A549 (cell line): ENCODE measurements around the gene RTP2.

Experiments
- BHLHE40 ChIP-seq: IDR thresholded peaks from 2 replicates; pipeline ENCODE4 v1.6.1; 2012; ENCODE audit warnings: low read depth, low read length, inconsistent platforms
- CBX2 ChIP-seq: fragments of 200-600 bp; sonication (generic); IDR thresholded peaks from 2 replicates; pipeline ENCODE4 v1.6.1; 2016; ENCODE audit warnings: low read depth, mild to moderate bottlenecking, borderline replicate concordance
- HOXA7 ChIP-seq: fragments of 250-450 bp; sonication (Bioruptor Pico); IDR thresholded peaks from 2 replicates; pipeline ENCODE4 v1.5.0; 2020; ENCODE audit warnings: mild to moderate bottlenecking, moderate library complexity
- MYC ChIP-seq: IDR thresholded peaks from 2 replicates; pipeline ENCODE4 v1.6.1; 2012; ENCODE audit warnings: mild to moderate bottlenecking, inconsistent platforms, low read length, improper control_type of control experiment, borderline replicate concordance
- POLR2A ChIP-seq: IDR thresholded peaks from 2 replicates; pipeline ENCODE4 v1.6.1; 2012; ENCODE audit warnings: mild to moderate bottlenecking, low read length
- ZSCAN20 ChIP-seq: fragments of 250-450 bp; sonication (Bioruptor Pico); IDR thresholded peaks from 2 replicates; pipeline ENCODE4 v1.8.0; 2022; ENCODE audit warnings: mild to moderate bottlenecking, moderate library complexity
- TF ChIP-seq, protein P1 (sequence below): fragments of 250-450 bp; sonication (Bioruptor Pico); IDR thresholded peaks from 2 replicates; pipeline ENCODE4 v1.5.0; 2021; ENCODE audit warnings: mild to moderate bottlenecking, moderate library complexity, borderline replicate concordance
- TF ChIP-seq, protein P2 (sequence below): fragments of >200 bp; sonication (Bioruptor Twin); formaldehyde crosslinking; IDR thresholded peaks from 3 replicates; pipeline ENCODE4 v1.6.1; 2016
- TF ChIP-seq, protein P3 (sequence below): fragments of >200 bp; sonication (Bioruptor Twin); formaldehyde crosslinking; IDR thresholded peaks from 3 replicates; pipeline ENCODE4 v1.5.1; 2016
- TF ChIP-seq, protein P4 (sequence below): fragments of 200-600 bp; sonication (generic); IDR thresholded peaks from 2 replicates; pipeline ENCODE4 v1.6.1; 2016; ENCODE audit warnings: antibody characterized with exemption, mild to moderate bottlenecking, moderate library complexity

DNA sequence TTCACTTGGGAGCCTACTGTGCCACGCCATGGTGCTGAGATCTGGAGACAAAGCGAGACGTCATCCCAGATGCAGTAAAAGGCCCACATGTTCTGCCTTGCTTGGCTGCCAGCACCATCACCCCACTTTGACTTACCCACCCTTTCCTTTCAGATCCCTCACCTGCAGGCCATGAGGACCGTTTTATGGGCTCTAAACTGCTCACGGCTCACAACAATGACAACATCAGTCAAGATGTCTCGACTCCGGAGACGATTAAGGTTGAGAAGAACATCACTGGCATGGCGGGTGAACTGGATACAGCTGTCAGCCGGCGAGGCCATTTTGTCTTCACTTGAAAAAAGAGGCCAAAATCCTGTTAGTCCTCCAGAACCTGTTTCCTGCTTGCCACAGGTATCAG, 31.0 kb upstream of the RTP2 start:
- TF ChIP-seq HOXA7 (CRISPR knock-in tag) = no peak
- TF ChIP-seq, protein P1, sequence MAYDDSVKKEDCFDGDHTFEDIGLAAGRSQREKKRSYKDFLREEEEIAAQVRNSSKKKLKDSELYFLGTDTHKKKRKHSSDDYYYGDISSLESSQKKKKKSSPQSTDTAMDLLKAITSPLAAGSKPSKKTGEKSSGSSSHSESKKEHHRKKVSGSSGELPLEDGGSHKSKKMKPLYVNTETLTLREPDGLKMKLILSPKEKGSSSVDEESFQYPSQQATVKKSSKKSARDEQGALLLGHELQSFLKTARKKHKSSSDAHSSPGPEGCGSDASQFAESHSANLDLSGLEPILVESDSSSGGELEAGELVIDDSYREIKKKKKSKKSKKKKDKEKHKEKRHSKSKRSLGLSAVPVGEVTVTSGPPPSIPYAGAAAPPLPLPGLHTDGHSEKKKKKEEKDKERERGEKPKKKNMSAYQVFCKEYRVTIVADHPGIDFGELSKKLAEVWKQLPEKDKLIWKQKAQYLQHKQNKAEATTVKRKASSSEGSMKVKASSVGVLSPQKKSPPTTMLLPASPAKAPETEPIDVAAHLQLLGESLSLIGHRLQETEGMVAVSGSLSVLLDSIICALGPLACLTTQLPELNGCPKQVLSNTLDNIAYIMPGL (CRISPR knock-in tag) = no peak
- TF ChIP-seq, protein P2, sequence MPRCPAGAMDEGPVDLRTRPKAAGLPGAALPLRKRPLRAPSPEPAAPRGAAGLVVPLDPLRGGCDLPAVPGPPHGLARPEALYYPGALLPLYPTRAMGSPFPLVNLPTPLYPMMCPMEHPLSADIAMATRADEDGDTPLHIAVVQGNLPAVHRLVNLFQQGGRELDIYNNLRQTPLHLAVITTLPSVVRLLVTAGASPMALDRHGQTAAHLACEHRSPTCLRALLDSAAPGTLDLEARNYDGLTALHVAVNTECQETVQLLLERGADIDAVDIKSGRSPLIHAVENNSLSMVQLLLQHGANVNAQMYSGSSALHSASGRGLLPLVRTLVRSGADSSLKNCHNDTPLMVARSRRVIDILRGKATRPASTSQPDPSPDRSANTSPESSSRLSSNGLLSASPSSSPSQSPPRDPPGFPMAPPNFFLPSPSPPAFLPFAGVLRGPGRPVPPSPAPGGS = no peak
- TF ChIP-seq POLR2A = no peak
- TF ChIP-seq, protein P3, sequence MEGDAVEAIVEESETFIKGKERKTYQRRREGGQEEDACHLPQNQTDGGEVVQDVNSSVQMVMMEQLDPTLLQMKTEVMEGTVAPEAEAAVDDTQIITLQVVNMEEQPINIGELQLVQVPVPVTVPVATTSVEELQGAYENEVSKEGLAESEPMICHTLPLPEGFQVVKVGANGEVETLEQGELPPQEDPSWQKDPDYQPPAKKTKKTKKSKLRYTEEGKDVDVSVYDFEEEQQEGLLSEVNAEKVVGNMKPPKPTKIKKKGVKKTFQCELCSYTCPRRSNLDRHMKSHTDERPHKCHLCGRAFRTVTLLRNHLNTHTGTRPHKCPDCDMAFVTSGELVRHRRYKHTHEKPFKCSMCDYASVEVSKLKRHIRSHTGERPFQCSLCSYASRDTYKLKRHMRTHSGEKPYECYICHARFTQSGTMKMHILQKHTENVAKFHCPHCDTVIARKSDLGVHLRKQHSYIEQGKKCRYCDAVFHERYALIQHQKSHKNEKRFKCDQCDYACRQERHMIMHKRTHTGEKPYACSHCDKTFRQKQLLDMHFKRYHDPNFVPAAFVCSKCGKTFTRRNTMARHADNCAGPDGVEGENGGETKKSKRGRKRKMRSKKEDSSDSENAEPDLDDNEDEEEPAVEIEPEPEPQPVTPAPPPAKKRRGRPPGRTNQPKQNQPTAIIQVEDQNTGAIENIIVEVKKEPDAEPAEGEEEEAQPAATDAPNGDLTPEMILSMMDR = no peak
- no peak for TF ChIP-seq CBX2
- TF ChIP-seq BHLHE40 = no peak
- no peak for TF ChIP-seq ZSCAN20 (CRISPR knock-in tag)
- TF ChIP-seq, protein P4, sequence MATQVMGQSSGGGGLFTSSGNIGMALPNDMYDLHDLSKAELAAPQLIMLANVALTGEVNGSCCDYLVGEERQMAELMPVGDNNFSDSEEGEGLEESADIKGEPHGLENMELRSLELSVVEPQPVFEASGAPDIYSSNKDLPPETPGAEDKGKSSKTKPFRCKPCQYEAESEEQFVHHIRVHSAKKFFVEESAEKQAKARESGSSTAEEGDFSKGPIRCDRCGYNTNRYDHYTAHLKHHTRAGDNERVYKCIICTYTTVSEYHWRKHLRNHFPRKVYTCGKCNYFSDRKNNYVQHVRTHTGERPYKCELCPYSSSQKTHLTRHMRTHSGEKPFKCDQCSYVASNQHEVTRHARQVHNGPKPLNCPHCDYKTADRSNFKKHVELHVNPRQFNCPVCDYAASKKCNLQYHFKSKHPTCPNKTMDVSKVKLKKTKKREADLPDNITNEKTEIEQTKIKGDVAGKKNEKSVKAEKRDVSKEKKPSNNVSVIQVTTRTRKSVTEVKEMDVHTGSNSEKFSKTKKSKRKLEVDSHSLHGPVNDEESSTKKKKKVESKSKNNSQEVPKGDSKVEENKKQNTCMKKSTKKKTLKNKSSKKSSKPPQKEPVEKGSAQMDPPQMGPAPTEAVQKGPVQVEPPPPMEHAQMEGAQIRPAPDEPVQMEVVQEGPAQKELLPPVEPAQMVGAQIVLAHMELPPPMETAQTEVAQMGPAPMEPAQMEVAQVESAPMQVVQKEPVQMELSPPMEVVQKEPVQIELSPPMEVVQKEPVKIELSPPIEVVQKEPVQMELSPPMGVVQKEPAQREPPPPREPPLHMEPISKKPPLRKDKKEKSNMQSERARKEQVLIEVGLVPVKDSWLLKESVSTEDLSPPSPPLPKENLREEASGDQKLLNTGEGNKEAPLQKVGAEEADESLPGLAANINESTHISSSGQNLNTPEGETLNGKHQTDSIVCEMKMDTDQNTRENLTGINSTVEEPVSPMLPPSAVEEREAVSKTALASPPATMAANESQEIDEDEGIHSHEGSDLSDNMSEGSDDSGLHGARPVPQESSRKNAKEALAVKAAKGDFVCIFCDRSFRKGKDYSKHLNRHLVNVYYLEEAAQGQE = no peak
- TF ChIP-seq MYC = no peak
